SK-N-SH (cell line): ENCODE measurements around the gene RRP15. TPM values are rescaled to one million over a fixed set of nuclear protein-coding genes. Genes with fewer than 3 reads are reported as not detected.

ENCODE experiments used
- CTCF ChIA-PET: fragments of 300-600, 350-600 bp; formaldehyde crosslinking; extraction: SDS; loops from one replicate; lab custom pipeline; 2021; lab: Yijun Ruan, JAX
- POLR2A ChIA-PET: fragments of 350-600 bp; sonication (Branson Sonifier 250); formaldehyde crosslinking; extraction: SDS; loops from one replicate; lab custom pipeline; 2020; ENCODE audit warnings: antibody characterized with exemption, inconsistent platforms; lab: Yijun Ruan, JAX
- DNase-seq: peaks from one replicate; pipeline ENCODE4 v3.0.0; 2012
- H2AFZ ChIP-seq: fragments of 200-600 bp; sonication (generic); 2 replicates; pipeline ENCODE4 v1.8.1; 2016; ENCODE audit warnings: antibody characterized with exemption, mild to moderate bottlenecking, low read depth
- H3F3A ChIP-seq: fragments of 200-600 bp; sonication (generic); replicated peaks from 2 replicates; pipeline ENCODE3; 2016; ENCODE audit warnings: antibody characterized with exemption, mild to moderate bottlenecking; ENCODE audit not compliant: insufficient read depth
- H3K27ac ChIP-seq, 2 experiments: fragments of 200-500 bp in 1 of 2; fragments of 200-600 bp in 1 of 2; sonication (Bioruptor generic) in 1 of 2; sonication (generic), shearing (Covaris generic) in 1 of 2; 2 replicates each; pipeline versions ENCODE4 v1.5.1 to v1.6.1; 2014 to 2016; ENCODE audit warnings: low read depth in 2 of 2, inconsistent platforms in 1 of 2, low read length in 1 of 2, mild to moderate bottlenecking in 1 of 2, mixed read lengths in 1 of 2
- H3K27me3 ChIP-seq: fragments of 200-600 bp; sonication (generic), shearing (Covaris generic); 2 replicates; pipeline ENCODE4 v1.6.1; 2016; ENCODE audit warnings: mixed run types; ENCODE audit not compliant: insufficient read depth
- H3K36me3 ChIP-seq, 2 experiments: fragments of 200-500 bp in 1 of 2; fragments of 200-600 bp in 1 of 2; sonication (Bioruptor generic) in 1 of 2; sonication (generic) in 1 of 2; replicated peaks in 1 of 2; 2 replicates each; pipeline versions ENCODE3 to v1.5.1; 2014 to 2016; ENCODE audit warnings: low read length in 1 of 2, mild to moderate bottlenecking in 1 of 2; ENCODE audit not compliant: insufficient read depth in 2 of 2, control insufficient read depth in 1 of 2
- H3K4me1 ChIP-seq, 2 experiments: fragments of 200-500 bp in 1 of 2; fragments of 200-600 bp in 1 of 2; sonication (Bioruptor generic) in 1 of 2; sonication (generic), shearing (Covaris generic) in 1 of 2; 2 replicates each; pipeline versions ENCODE4 v1.5.1 to v1.6.1; 2014 to 2016; ENCODE audit warnings: low read depth in 1 of 2, low read length in 1 of 2, mixed run types in 1 of 2; ENCODE audit not compliant: insufficient read depth in 2 of 2, control insufficient read depth in 1 of 2
- H3K4me2 ChIP-seq: fragments of 200-600 bp; sonication (generic), shearing (Covaris generic); 2 replicates; pipeline ENCODE4 v1.6.1; 2017; ENCODE audit warnings: mixed run types
- H3K4me3 ChIP-seq, 2 experiments: fragments of 200-500 bp in 1 of 2; fragments of 200-600 bp in 1 of 2; sonication (Bioruptor generic) in 1 of 2; sonication (generic), shearing (Covaris generic) in 1 of 2; 2 replicates each; pipeline versions ENCODE4 v1.5.1 to v1.8.1; 2014 to 2016; ENCODE audit warnings: low read depth in 2 of 2, inconsistent platforms in 1 of 2, low read length in 1 of 2, mild to moderate bottlenecking in 1 of 2, mixed read lengths in 1 of 2, moderate library complexity in 1 of 2
- H3K79me2 ChIP-seq: fragments of 200-600 bp; sonication (generic); 2 replicates; pipeline ENCODE4 v1.8.1; 2017; ENCODE audit warnings: mild to moderate bottlenecking; ENCODE audit not compliant: insufficient read depth
- H3K9ac ChIP-seq: fragments of 200-600 bp; sonication (generic); 2 replicates; pipeline ENCODE4 v1.6.1; 2017; ENCODE audit warnings: mixed run types
- H3K9me2 ChIP-seq: fragments of 200-600 bp; sonication (generic); 2 replicates; pipeline ENCODE4 v1.6.1; 2017; ENCODE audit warnings: mixed run types
- H3K9me3 ChIP-seq: fragments of 200-600 bp; sonication (generic); 2 replicates; pipeline ENCODE4 v1.6.1; 2017; ENCODE audit warnings: mixed run types, mild to moderate bottlenecking, moderate library complexity
- H4K20me1 ChIP-seq: fragments of 200-600 bp; sonication (generic); 2 replicates; pipeline ENCODE4 v1.6.1; 2017; ENCODE audit warnings: mild to moderate bottlenecking, mixed run types; ENCODE audit not compliant: insufficient read depth
- CHD2 ChIP-seq: fragments of 150-350 bp; IDR thresholded peaks from 2 replicates; pipeline ENCODE4 v1.6.1; 2018; ENCODE audit warnings: low read length; ENCODE audit not compliant: partially characterized antibody
- ELF1 ChIP-seq: IDR thresholded peaks from 2 replicates; pipeline ENCODE4 v1.4.0; 2012
- EZH2phosphoT487 ChIP-seq: fragments of 200-600 bp; sonication (generic); IDR thresholded peaks from 2 replicates; pipeline ENCODE4 v1.6.1; 2017; ENCODE audit warnings: low read depth, mixed run types, mild to moderate bottlenecking, antibody characterized with exemption, moderate library complexity, borderline replicate concordance
- FOSL2 ChIP-seq: IDR thresholded peaks from 2 replicates; pipeline ENCODE4 v1.4.0; 2012; ENCODE audit warnings: low read depth, mild to moderate bottlenecking, moderate library complexity, borderline replicate concordance
- GABPA ChIP-seq: IDR thresholded peaks from 2 replicates; pipeline ENCODE4 v1.4.0; 2012; ENCODE audit warnings: low read depth, mild to moderate bottlenecking
- GATA2 ChIP-seq: sonication (generic); formaldehyde crosslinking; IDR thresholded peaks from 2 replicates; pipeline ENCODE4 v1.5.0; 2020; ENCODE audit warnings: mild to moderate bottlenecking, missing genetic modification reagents
- JUND ChIP-seq: IDR thresholded peaks from 2 replicates; pipeline ENCODE4 v1.4.0; 2012
- NRF1 ChIP-seq: IDR thresholded peaks from 2 replicates; pipeline ENCODE4 v1.6.1; 2012; ENCODE audit warnings: low read depth, mild to moderate bottlenecking, low read length
- RAD21 ChIP-seq: IDR thresholded peaks from 2 replicates; pipeline ENCODE4 v1.6.1; 2012; ENCODE audit warnings: mild to moderate bottlenecking, low read length
- RFX5 ChIP-seq: IDR thresholded peaks from 2 replicates; pipeline ENCODE4 v1.6.1; 2012; ENCODE audit warnings: mild to moderate bottlenecking, improper control_type of control experiment, low read length
- SIN3A ChIP-seq: IDR thresholded peaks from 2 replicates; pipeline ENCODE4 v1.6.1; 2012; ENCODE audit warnings: low read depth, mild to moderate bottlenecking, low read length, moderate library complexity, borderline replicate concordance
- SMC3 ChIP-seq: IDR thresholded peaks from 2 replicates; pipeline ENCODE4 v1.6.1; 2012; ENCODE audit warnings: low read depth, low read length, improper control_type of control experiment
- YY1 ChIP-seq: IDR thresholded peaks from 2 replicates; pipeline ENCODE4 v1.4.0; 2012; ENCODE audit warnings: low read depth, mild to moderate bottlenecking
- WGBS: methylation state at CpG from one replicate; pipeline ENCODE4 v1.1.6; 2017; ENCODE audit warnings: low lambda C conversion rate; 5-methylcytosine and 5-hydroxymethylcytosine counted together
- polyA plus RNA-seq, 3 experiments: library from polyadenylated mRNA; depleted of rRNA; stranded (reverse); fragments of >200 nt; gene quantifications; 2 replicates each; pipeline ENCODE4 v1.2.3, GENCODE V29; 2012
- TF ChIP-seq, protein P1 (sequence below): fragments of 150-350 bp; IDR thresholded peaks from 2 replicates; pipeline ENCODE4 v1.6.1; 2017; ENCODE audit warnings: antibody characterized with exemption, low read length, low read depth, borderline replicate concordance
- TF ChIP-seq, protein P2 (sequence below): IDR thresholded peaks from 2 replicates; pipeline ENCODE4 v1.4.0; 2012; ENCODE audit warnings: low read depth
- TF ChIP-seq, protein P3 (sequence below): fragments of 200-600 bp; sonication (generic); IDR thresholded peaks from 2 replicates; pipeline ENCODE4 v1.6.1; 2017; ENCODE audit warnings: antibody characterized with exemption, mild to moderate bottlenecking, moderate library complexity
- TF ChIP-seq, protein P4 (sequence below): IDR thresholded peaks from 2 replicates; pipeline ENCODE4 v1.4.0; 2012; ENCODE audit warnings: low read depth, borderline replicate concordance
- TF ChIP-seq, protein P5 (sequence below): IDR thresholded peaks from 2 replicates; pipeline ENCODE4 v1.6.1; 2012; ENCODE audit warnings: mild to moderate bottlenecking, low read depth, low read length, moderate library complexity

The RRP15 gene
- polyA plus RNA-seq, 1 of the 3 experiments (the other 2 are of a cell fraction) = 2.1 TPM

DNA sequence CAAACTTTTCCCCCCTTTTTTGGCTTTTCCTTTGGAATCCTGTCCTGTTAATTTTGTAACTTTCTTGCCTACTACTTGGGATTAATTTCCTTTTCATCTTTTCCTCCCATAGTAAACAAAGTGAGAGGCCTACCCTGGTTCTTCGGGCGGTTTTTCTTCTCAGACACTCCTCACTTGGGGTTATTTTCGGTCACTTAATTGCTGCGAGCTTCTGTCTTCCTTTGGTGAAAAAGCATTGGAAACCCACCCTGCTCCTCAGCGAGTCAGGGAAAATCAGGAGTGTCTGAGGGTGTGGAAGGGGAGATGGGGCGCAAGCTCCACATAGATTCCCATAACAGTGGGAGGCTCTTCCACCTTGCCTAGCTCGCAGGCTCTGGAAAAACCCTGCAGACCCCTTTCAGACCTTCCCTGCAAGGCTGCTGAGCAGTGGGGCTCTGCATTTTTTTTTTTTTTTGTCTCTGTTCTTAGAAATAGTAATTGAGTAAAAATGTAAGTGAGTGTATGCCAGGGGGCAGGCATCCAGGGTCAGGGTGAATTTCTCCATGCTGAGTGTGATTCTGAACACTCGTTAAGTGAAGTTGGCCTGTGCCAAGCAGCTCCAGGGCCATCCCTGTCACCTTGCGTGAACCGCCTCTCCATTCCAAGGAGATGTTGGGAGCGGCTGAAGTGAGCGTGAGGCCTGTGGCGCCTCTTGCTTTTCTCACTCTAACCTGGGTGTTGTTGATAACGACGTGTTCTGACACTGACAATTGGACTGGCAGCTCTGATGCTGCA, 80.3 kb downstream of the RRP15 start:
- H3K27me3 ChIP-seq = no peaks in the 10 kb centered on the region
- peaks cover 2 to 4% of the 10 kb centered on the region in 2 experiments; a peak in 3 of 4 replicates for H3K4me1 ChIP-seq
- H4K20me1 ChIP-seq = no peaks in the 10 kb centered on the region
- no peaks in the 10 kb centered on the region for H3K9me2 ChIP-seq
- no peaks in the 10 kb centered on the region for H3K79me2 ChIP-seq
- no peak overlapping the region for H3K9ac ChIP-seq
- ChIA-PET CTCF (interaction anchor here (0.6 to 1.2 kb wide), 2 partner anchors 26 to 514 kb away, joined by 3 read pairs; no protein-coding TSS in a partner anchor), POLR2A (no interaction called here)
- no peak for DNase-seq
- no peak overlapping the region for H2AFZ ChIP-seq
- no peaks in the 10 kb centered on the region for H3F3A ChIP-seq
- no peaks in the 10 kb centered on the region for H3K9me3 ChIP-seq
- no peak overlapping the region for H3K4me3 ChIP-seq
- TF ChIP-seq JUND = no peak
- TF ChIP-seq ELF1 = no peak
- TF ChIP-seq GABPA = no peak
- TF ChIP-seq GATA2 (CRISPR knock-in tag) = no peak
- TF ChIP-seq, protein P1, sequence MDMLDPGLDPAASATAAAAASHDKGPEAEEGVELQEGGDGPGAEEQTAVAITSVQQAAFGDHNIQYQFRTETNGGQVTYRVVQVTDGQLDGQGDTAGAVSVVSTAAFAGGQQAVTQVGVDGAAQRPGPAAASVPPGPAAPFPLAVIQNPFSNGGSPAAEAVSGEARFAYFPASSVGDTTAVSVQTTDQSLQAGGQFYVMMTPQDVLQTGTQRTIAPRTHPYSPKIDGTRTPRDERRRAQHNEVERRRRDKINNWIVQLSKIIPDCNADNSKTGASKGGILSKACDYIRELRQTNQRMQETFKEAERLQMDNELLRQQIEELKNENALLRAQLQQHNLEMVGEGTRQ = no peak
- TF ChIP-seq, protein P2, sequence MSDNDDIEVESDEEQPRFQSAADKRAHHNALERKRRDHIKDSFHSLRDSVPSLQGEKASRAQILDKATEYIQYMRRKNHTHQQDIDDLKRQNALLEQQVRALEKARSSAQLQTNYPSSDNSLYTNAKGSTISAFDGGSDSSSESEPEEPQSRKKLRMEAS = no peak
- no peak for TF ChIP-seq SMC3
- TF ChIP-seq EZH2phosphoT487 = no peak
- TF ChIP-seq, protein P3, sequence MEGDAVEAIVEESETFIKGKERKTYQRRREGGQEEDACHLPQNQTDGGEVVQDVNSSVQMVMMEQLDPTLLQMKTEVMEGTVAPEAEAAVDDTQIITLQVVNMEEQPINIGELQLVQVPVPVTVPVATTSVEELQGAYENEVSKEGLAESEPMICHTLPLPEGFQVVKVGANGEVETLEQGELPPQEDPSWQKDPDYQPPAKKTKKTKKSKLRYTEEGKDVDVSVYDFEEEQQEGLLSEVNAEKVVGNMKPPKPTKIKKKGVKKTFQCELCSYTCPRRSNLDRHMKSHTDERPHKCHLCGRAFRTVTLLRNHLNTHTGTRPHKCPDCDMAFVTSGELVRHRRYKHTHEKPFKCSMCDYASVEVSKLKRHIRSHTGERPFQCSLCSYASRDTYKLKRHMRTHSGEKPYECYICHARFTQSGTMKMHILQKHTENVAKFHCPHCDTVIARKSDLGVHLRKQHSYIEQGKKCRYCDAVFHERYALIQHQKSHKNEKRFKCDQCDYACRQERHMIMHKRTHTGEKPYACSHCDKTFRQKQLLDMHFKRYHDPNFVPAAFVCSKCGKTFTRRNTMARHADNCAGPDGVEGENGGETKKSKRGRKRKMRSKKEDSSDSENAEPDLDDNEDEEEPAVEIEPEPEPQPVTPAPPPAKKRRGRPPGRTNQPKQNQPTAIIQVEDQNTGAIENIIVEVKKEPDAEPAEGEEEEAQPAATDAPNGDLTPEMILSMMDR = no peak
- TF ChIP-seq RAD21 = no peak
- no peak for TF ChIP-seq YY1
- TF ChIP-seq SIN3A = no peak
- no peak for TF ChIP-seq RFX5
- no peak for TF ChIP-seq FOSL2
- TF ChIP-seq, protein P4, sequence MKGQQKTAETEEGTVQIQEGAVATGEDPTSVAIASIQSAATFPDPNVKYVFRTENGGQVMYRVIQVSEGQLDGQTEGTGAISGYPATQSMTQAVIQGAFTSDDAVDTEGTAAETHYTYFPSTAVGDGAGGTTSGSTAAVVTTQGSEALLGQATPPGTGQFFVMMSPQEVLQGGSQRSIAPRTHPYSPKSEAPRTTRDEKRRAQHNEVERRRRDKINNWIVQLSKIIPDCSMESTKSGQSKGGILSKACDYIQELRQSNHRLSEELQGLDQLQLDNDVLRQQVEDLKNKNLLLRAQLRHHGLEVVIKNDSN = no peak
- no peak for TF ChIP-seq CHD2
- TF ChIP-seq NRF1 = no peak
- TF ChIP-seq, protein P5, sequence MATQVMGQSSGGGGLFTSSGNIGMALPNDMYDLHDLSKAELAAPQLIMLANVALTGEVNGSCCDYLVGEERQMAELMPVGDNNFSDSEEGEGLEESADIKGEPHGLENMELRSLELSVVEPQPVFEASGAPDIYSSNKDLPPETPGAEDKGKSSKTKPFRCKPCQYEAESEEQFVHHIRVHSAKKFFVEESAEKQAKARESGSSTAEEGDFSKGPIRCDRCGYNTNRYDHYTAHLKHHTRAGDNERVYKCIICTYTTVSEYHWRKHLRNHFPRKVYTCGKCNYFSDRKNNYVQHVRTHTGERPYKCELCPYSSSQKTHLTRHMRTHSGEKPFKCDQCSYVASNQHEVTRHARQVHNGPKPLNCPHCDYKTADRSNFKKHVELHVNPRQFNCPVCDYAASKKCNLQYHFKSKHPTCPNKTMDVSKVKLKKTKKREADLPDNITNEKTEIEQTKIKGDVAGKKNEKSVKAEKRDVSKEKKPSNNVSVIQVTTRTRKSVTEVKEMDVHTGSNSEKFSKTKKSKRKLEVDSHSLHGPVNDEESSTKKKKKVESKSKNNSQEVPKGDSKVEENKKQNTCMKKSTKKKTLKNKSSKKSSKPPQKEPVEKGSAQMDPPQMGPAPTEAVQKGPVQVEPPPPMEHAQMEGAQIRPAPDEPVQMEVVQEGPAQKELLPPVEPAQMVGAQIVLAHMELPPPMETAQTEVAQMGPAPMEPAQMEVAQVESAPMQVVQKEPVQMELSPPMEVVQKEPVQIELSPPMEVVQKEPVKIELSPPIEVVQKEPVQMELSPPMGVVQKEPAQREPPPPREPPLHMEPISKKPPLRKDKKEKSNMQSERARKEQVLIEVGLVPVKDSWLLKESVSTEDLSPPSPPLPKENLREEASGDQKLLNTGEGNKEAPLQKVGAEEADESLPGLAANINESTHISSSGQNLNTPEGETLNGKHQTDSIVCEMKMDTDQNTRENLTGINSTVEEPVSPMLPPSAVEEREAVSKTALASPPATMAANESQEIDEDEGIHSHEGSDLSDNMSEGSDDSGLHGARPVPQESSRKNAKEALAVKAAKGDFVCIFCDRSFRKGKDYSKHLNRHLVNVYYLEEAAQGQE = no peak
- TF ChIP-seq, all 33 proteins: peak for 0
- Histone ChIP-seq H3K36me3 (no peaks in the 10 kb centered on the region), H3K27ac (no peak overlapping the region), H3K4me2 (no peak overlapping the region)
- WGBS = 94% methylated on average over 14 of the region's 15 CpGs
